Epidermal melanocyte (primary cell): ENCODE data around the gene NUP93.
"Not testable (repeated sequence)": the region's sequence is repeated elsewhere in the genome, so short reads cannot be mapped to it uniquely, and the experiment has no call there.

ENCODE experiments used
- DNase-seq: peaks from one replicate; pipeline ENCODE4 v3.0.0; 2011; ENCODE audit warnings: low spot score; ENCODE audit not compliant: insufficient read length

The NUP93 gene

DNA sequence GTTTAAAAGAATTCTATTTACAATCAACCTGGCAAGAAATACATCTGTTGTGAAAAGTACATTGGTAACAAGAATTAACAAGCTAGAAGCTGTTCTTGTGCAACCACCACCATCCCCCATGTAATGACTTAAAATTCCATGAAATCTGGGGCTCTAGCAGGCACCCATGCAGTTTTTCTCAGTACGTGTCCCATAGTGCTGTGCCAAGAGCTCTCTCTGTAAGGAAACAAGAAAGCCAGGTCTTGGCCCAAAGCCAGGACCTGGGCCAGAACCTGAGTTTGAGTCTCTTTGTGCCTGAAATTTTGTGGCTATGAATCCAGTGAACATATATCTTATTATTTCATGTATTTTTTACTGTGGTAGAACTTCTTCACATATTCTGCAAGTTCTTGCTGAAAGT lies 46.6 kb downstream of the NUP93 start:
- DNase-seq = no peak

DNA sequence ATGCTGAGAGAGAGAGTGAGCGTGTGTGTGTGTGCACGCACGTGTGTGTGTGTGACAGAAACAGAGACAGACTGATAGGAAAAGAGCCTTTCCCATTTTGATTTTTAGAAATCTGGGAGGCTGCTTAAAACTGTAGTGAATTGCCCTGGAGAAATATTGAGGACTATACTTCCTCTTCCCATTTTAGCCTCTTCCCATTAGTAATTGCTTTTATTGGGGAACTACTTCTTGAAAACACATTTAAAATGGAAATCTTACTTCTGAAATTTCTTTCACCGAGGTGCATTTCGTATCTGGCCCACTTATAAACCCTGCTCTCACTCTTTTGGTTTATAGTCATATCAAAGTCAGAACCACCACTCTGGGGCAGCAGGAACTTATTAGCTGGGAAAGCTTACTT lies 47.1 kb downstream of the NUP93 start:
- no peak for DNase-seq

DNA sequence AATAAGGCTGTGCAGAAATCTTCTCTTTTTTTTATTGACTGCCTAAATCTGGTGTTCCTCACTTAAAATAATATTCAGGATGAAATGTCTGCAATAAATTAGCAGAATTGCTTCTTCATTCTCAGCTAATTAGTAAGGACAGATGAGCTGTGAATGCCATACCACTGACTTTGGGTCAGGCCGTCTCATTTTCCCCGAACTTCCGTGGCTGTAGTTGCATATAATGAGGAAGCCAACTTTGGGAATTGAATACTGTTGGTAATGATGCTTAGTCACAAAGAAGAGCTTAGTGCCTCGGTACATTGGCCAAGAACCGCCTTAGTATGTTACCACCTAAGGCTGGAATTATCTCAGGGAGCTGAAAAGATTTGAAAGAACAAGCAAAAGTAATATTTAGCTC lies 47.6 kb downstream of the NUP93 start:
- DNase-seq = no peak

DNA sequence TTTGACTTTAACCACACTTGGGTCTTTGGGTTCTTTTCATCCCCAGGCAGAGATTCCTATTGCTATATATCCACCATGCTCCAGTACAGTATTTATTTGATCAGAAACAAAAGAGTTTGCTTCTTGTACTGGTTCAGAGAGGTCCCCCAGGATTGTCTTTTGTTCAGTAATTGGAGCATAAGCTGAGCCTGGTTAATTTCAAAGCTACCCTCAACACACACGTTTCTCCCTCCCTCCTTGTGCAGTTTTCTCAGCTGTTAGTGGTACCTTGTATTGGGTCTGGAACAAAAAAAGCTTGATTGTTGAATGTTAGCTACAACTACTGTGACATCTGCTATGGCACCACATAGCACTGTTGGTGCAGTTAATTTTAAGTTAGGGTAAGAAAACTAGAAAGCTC lies 50.0 kb downstream of the NUP93 start:
- DNase-seq = no peak

DNA sequence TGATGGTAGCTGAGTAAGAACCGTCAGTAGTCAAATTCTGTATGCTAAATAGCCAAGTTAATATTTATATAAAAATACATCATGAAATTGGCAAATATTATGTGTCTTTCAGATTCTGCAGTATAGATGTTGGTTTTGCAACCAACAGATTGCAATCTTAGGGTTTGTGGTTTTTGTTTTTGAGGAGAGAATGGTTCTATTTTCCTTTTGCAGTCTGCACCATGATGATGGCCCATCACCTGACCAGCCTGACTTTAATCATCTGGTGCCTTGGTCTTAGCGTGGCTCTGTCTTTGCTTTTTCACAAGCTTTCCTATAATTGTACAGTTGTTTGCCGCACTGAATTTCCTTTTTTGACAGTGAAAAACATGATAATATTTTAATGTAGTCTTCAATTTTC lies 50.7 kb downstream of the NUP93 start:
- DNase-seq = no peak

DNA sequence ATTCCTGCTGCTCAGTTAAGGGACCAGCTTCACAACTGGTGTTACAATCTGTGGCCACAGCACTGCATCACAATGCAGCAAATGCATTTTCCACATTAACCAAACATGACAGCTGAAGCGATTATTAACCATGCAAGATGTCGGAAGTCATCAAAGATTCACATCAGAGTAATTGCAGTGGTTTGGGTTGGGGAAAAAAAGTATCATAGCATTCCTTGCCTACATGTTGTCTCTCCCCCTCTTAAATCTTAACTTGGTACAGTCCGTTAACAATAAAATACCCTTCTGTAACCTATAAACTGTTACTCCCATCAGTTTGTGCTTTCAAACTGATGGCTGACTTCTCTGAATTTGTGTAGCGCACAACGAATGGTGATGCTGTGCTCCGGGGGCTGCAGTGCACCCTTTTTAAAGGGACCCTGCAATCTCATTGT lies 51.6 kb downstream of the NUP93 start:
- DNase-seq = no peak

DNA sequence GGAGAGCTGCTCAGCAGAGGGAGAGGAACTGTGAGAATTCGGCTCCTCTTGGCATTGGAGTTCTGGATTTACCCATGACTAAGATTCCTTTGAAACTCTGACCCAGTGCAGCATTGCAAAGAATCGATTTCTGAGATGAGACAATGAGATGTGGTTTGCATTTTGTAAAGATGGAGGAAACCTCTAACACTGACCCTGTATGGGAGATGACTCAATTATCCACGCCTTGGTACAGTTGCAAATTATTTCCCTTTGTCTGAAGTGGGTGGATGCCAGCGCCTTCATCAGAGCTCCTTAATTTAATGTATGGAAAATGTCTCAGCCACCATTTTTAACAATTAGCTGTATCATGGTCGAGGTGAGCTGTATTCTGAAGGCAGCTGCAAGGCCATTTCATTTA lies 53.4 kb downstream of the NUP93 start:
- no peak for DNase-seq

- no peak for DNase-seq
These were observed 55.4 kb downstream of the NUP93 start for GRCh38 chr16:56785317-56785716.

GRCh38 chr16:56787167-56787566 lies 57.2 kb downstream of the NUP93 start:
- no peak for DNase-seq

GRCh38 chr16:56788435-56788834 lies 58.5 kb downstream of the NUP93 start:
- DNase-seq = no peak

DNA sequence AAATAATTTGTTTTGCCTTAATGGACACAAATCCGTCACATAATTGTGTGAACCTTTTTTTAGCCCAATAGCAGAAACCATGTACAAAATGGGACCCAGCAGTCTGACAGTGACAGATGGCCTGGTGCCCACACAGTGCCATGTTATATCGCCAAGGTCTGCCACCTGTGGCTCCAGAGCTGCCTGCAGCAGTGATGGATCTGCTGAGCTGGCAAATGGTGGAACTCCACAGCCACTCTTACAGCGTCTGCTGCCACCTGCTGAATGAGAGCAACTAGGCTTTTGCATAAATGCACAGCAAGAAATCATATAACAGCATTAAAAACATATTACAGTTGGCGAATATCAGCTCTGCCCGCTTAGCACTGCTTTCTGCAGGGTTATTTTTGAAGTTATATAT lies 59.4 kb downstream of the NUP93 start:
- DNase-seq = no peak

- DNase-seq = no peak
These were observed 63.0 kb downstream of the NUP93 start for GRCh38 chr16:56792967-56793366.

DNA sequence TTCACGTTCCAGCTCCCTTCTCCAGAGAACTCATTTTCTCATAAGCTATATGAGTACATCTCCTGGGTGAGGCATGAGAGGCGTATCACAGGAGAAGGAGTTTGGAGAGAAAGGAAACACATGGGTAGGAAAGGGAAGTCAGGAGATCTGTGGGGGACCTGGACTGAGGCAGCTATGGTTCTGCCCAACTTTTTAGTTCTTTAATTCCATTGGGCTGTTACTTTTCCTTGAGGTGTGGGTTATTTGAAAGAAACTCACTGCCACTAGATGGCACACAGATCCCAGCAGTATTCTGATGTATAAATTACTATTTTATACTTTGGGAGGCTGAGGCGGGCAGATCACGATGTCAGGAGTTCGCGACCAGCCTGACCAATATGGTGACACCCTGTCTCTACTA lies 63.6 kb downstream of the NUP93 start:
- no peak for DNase-seq

DNA sequence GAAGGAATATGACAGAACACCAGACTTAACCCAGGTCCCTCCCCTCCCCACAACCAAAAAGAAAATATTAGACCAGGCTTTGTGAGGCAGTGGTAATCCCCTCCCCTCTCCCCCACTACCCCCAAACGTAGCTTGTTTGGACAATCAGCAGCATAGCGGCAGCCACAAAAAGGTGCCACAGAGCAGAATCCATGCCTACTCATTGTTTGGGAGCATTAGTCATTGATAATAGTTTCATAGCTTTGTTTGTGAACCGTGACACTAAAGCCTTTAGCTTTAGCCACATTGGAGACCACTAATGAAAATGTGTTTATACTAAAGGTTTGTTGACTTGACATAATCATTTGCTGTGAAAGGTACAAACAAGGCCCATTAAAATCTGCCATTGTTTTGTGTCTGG lies 65.1 kb downstream of the NUP93 start:
- no peak for DNase-seq

GRCh38 chr16:56797038-56797437 lies 67.1 kb downstream of the NUP93 start:
- DNase-seq = not testable (repeated sequence)

DNA sequence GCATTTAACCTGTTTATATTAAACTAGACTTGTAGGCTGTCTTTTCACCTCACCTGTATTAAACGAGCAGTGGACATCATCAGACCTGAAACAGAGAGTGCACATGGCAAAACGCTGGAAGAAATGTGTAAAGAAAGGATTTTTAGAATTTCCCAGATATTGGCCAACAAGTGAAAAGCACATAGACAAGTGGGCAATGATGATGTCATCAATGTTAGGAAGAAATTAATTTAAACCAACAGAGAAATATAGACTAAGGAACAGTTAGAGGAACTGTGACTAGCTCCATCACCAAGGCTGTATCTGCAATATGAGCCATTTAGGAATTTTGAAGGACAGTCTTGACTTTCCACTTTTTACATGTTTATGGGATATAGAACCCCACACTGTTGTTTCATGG lies 67.9 kb downstream of the NUP93 start:
- no peak for DNase-seq

GRCh38 chr16:56798955-56799354 lies 69.0 kb downstream of the NUP93 start:
- DNase-seq = no peak

- DNase-seq = no peak
These were observed 70.4 kb downstream of the NUP93 start for GRCh38 chr16:56800355-56800754.

DNA sequence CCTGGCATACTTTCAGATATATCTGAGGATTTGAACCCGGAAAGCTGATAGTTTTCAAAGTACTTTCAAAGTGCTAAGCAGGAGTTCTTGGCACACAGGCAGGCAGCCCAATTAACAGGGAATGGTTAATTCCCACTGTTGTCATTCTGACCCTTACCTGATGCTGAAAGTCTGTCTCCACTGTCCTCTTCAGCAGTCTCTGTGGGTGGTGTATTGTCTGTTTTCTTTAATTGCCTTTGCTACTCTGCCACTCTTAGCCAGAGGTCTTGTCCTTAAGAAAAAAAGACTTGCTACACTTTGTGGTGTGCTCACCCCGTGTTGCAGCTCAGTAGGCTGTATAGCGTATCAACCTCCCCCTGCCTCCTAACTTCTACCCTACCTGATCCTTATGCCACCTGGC lies 71.8 kb downstream of the NUP93 start:
- no peak for DNase-seq

GRCh38 chr16:56807011-56807675 lies 77.2 kb downstream of the NUP93 start:
- DNase-seq = no peak

- not testable (repeated sequence) for DNase-seq
These were observed 77.7 kb downstream of the NUP93 start for GRCh38 chr16:56807676-56808067.

DNA sequence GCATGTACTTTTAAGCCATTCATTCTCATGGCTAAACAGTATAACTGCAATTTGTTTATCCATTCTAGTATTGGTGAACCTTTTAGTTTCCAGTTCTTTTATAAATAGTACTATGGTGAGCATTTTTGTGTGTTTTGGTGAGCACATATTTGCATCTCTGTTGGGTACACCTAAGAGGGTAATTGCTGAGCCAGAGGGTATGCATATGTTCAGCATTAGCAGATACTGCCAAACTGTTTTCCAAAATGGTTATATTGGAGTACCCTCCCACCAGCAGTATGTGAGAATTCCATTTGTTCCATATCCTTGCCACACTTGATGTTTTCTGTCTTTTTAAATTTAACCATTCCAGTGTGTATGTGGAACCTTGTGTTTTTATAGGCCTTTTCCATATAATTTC lies 81.0 kb downstream of the NUP93 start:
- DNase-seq = no peak

DNA sequence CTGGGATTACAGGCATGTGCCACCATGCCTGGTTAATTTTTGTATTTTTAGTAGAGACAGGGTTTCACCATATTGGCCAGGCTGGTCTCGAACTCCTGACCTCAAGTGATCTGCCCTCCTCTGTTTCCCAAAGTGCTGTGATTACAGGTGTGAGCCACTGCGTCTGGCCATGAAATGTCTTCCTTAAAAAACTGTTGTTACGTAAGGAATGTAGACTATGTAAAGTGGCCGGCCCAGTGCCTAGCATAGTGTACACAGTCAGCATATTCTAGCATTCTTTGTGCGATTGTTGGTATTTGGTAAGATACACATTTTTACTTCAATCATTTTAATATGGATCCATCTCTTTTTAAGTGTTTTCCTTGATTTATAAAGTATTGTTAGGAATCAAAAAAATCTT lies 81.7 kb downstream of the NUP93 start:
- DNase-seq = not testable (repeated sequence)

- DNase-seq = no peak
These were observed 83.0 kb downstream of the NUP93 start for GRCh38 chr16:56812884-56813283.
